Ascending aorta (tissue), 2 donors: ENCODE data around the gene ARFGAP3. TPM values are rescaled to one million over a fixed set of nuclear protein-coding genes. Genes with fewer than 3 reads are reported as not detected.

Experiments used
- DNase-seq, 2 donors: peaks; one replicate each; pipeline ENCODE4 v3.0.0-alpha.2; 2019; ENCODE audit warnings: low spot score in 2 of 2
- H3K27ac ChIP-seq, 2 donors: fragments of 200-600 bp; sonication (generic); one replicate each; pipeline ENCODE4 v1.5.1; 2016 to 2017; ENCODE audit warnings: mild to moderate bottlenecking in 1 of 2
- H3K27me3 ChIP-seq: fragments of 200-600 bp; sonication (generic); one replicate; pipeline ENCODE4 v1.5.1; 2017
- H3K36me3 ChIP-seq, 2 donors: fragments of 200-600 bp; sonication (generic); one replicate each; pipeline ENCODE4 v1.5.1; 2016
- H3K4me1 ChIP-seq, 2 donors: fragments of 200-600 bp; sonication (generic); one replicate each; pipeline ENCODE4 v1.5.1; 2016 to 2017; ENCODE audit warnings: mild to moderate bottlenecking in 1 of 2
- H3K4me3 ChIP-seq, 2 donors: fragments of 200-600 bp; sonication (generic); one replicate each; pipeline ENCODE4 v1.5.1; 2016 to 2017; ENCODE audit warnings: mild to moderate bottlenecking in 1 of 2
- H3K9me3 ChIP-seq, 2 donors: fragments of 200-600 bp; sonication (generic); one replicate each; pipeline ENCODE4 v1.5.1; 2016
- intact Hi-C: fragments of 100-400 bp; cut with DNase I; formaldehyde crosslinking; loops from one replicate; pipeline ENCODE4 v1.15.1; 2023
- total RNA-seq: library from RNA; depleted of rRNA; stranded (reverse); fragments of >200 nt; gene quantifications from one replicate; pipeline ENCODE4 v1.1.0, GENCODE V29; 2016
- TF ChIP-seq, protein P1 (sequence below), 3 experiments: fragments of 200-600 bp in 2 of 3; fragments of 450-650 bp in 1 of 3; sonication (generic) in 2 of 3; IDR thresholded peaks; one replicate each; pipeline ENCODE4 v1.5.1; 2016 to 2019; ENCODE audit warnings: antibody characterized with exemption in 3 of 3, mild to moderate bottlenecking in 1 of 3, moderate library complexity in 1 of 3

ARFGAP3 gene
- total RNA-seq, 1 donor from 2014 or later = 21.6 TPM

DNA sequence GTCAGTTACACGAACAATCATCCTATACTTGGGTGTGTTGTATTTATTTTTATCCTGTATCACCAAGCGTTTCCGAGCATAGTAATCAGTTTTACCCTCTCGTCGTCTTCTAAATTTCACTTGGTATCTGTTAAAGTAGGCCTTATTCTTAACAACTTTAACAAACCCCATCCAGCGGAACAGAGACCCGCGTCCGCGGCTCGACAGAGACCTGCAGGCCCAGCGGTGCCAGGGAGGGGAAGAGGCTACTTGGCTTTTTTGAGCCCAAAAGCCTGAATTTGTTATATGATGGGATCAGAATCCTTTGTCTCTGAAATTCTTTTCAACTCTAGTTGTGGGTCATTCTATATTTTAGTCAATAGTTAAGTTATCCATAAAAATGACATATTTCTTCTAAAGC is 79.9 kb downstream of the ARFGAP3 start:
- no peaks in the 10 kb centered on the region for H3K9me3 ChIP-seq
- H3K4me3 ChIP-seq = no peak overlapping the region
- no peaks in the 10 kb centered on the region for H3K27me3 ChIP-seq
- H3K27ac ChIP-seq = no peak overlapping the region
- DNase-seq = no peak
- peaks cover 0 to 2% of the 10 kb centered on the region in 2 donors for H3K4me1 ChIP-seq
- TF ChIP-seq, protein P1, sequence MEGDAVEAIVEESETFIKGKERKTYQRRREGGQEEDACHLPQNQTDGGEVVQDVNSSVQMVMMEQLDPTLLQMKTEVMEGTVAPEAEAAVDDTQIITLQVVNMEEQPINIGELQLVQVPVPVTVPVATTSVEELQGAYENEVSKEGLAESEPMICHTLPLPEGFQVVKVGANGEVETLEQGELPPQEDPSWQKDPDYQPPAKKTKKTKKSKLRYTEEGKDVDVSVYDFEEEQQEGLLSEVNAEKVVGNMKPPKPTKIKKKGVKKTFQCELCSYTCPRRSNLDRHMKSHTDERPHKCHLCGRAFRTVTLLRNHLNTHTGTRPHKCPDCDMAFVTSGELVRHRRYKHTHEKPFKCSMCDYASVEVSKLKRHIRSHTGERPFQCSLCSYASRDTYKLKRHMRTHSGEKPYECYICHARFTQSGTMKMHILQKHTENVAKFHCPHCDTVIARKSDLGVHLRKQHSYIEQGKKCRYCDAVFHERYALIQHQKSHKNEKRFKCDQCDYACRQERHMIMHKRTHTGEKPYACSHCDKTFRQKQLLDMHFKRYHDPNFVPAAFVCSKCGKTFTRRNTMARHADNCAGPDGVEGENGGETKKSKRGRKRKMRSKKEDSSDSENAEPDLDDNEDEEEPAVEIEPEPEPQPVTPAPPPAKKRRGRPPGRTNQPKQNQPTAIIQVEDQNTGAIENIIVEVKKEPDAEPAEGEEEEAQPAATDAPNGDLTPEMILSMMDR (IDR thresholded peaks at IDR 0.05) = no peak
- intact Hi-C loops = no loop called here
- H3K36me3 ChIP-seq = no peaks in the 10 kb centered on the region

DNA sequence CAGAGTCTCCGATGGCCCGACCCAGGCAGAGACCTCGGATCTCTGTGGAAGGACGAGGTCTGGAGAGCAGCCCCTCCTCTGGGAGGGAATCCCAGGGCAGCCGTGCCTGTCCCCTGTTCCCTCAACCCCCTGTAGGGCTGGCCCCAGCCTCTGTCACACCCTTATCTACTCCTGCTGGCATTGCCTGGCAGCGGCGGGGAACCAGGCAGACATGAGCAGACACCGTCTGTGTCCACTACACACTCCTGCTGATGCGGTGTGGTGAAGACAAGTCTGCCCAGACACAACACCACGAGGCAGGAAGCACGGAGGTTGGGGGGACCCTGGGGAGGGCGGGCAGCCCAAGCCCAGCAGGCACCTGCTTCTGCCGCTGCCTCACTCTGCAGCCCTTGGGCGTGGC is 83.9 kb downstream of the ARFGAP3 start:
- H3K27me3 ChIP-seq = no peaks in the 10 kb centered on the region
- H3K4me3 ChIP-seq = no peak overlapping the region
- H3K36me3 ChIP-seq = no peaks in the 10 kb centered on the region
- H3K27ac ChIP-seq = no peak overlapping the region
- intact Hi-C loops = no loop called here
- TF ChIP-seq, protein P1 (IDR thresholded peaks at IDR 0.05) = no peak
- DNase-seq = no peak
- H3K4me1 ChIP-seq = peaks cover 0 to 10% of the 10 kb centered on the region in 2 donors
- H3K9me3 ChIP-seq = no peaks in the 10 kb centered on the region

DNA sequence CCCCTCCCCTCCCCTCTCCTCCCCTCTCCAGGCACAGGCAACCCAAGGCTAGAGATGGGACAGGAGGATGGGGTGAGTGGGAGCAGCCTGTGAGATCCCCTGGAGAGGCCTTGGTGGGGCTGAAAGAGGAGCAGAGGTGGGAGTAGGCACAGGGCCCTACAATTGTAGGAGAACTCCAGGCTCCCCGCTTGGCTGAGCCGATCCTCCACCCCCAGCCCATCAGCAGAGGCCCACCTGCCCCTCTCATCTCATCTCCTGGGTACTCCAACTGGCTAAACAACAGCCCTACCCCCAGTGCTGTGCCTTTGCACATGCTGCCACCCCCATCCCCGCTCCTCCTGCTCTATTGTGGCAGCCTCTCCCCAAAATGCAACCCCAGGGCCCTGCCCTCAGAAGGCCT is 84.4 kb downstream of the ARFGAP3 start:
- H3K9me3 ChIP-seq = no peaks in the 10 kb centered on the region
- no peak overlapping the region for H3K27ac ChIP-seq
- intact Hi-C loops = no loop called here

DNA sequence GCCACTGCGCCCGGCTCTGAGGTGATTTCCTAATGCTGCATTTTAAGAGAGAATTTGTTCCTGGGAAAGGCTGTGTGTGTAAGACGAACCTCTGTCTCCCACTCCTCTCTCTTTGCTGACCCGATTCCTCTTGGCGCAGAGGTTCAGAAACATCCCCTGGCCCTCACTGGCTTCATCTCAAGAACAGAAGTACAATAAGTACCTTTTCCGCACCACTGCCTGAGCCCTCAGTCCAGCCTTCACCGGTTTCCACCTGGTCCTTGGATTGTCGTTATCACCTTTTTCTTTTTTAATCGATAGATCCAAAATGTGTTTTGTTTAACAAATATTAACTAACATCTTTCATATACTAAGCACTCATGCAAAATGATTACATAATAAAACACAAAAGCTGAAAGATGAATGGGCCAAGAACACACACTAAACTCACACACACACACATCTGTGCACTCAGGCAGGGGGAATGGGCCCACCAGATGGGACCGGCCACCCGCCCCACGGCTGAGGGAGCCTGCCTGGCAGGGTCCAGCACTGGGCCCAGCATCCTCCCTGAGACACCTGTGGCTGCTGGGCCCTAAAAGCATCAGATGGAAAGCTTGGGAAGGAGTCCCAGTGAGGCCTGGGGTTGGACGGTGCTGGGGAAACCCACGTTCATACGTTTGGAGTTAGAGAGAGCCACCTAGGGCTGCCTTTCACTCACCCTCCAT is 86.0 kb downstream of the ARFGAP3 start:
- no peaks in the 10 kb centered on the region for H3K9me3 ChIP-seq
- no peak overlapping the region for H3K27ac ChIP-seq
- no peak for DNase-seq
- no peak overlapping the region for H3K4me3 ChIP-seq
- intact Hi-C loops = no loop called here
- no peaks in the 10 kb centered on the region for H3K36me3 ChIP-seq
- no peaks in the 10 kb centered on the region for H3K27me3 ChIP-seq
- H3K4me1 ChIP-seq = peaks cover 0 to 10% of the 10 kb centered on the region in 2 donors
- TF ChIP-seq, protein P1 (IDR thresholded peaks at IDR 0.05) = no peak

More for the DNA sequence above, 84.4 kb downstream of the ARFGAP3 start:
- Histone ChIP-seq H3K4me1 (peaks cover 0 to 10% of the 10 kb centered on the region in 2 donors), H3K27me3 (no peaks in the 10 kb centered on the region), H3K4me3 (no peak overlapping the region), H3K36me3 (no peaks in the 10 kb centered on the region)
- DNase-seq = no peak
- TF ChIP-seq, protein P1 (IDR thresholded peaks at IDR 0.05) = no peak

DNA sequence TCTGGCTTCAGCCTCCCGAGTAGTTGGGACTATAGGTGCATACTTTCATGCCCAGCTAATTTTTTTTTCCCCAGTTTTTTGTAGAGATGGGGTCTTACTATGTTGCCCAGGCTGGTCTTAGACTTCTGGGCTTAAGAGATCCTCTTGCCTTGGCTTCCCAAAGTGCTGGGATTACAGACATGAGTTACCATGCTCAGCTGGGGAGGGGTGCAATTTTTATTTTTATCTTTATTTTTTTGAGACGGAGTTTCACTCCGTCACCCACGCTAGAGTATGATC is 86.7 kb downstream of the ARFGAP3 start:
- Histone ChIP-seq H3K27ac (no peak overlapping the region), H3K36me3 (no peaks in the 10 kb centered on the region), H3K4me3 (peak overlapping the region in 1 of 2 donors; percentile 47), H3K27me3 (no peaks in the 10 kb centered on the region), H3K9me3 (no peaks in the 10 kb centered on the region), H3K4me1 (peaks cover 0 to 10% of the 10 kb centered on the region in 2 donors)
- DNase-seq = no peak
- TF ChIP-seq, protein P1 (IDR thresholded peaks at IDR 0.05) = no peak
- intact Hi-C loops = no loop called here
